Ishikawa (cell line): Measurements from ENCODE around the gene ASPRV1.
A peak's percentile ranks its signal among the peaks of the same experiment; 100 is the strongest.

Experiments
- CEBPB ChIP-seq: IDR thresholded peaks from 2 replicates; pipeline ENCODE4 v1.6.1; 2012
- CREB1 ChIP-seq: IDR thresholded peaks from 2 replicates; pipeline ENCODE4 v1.6.1; 2012; ENCODE audit warnings: low read depth
- EGR1 ChIP-seq: IDR thresholded peaks from 2 replicates; pipeline ENCODE4 v1.6.1; 2012
- EP300 ChIP-seq: IDR thresholded peaks from 2 replicates; pipeline ENCODE4 v1.6.1; 2012; ENCODE audit warnings: borderline replicate concordance
- FOXM1 ChIP-seq: IDR thresholded peaks from 2 replicates; pipeline ENCODE4 v1.6.1; 2012; ENCODE audit warnings: low read depth, borderline replicate concordance
- MAX ChIP-seq: IDR thresholded peaks from 2 replicates; pipeline ENCODE4 v1.6.1; 2012
- NFIC ChIP-seq: IDR thresholded peaks from 2 replicates; pipeline ENCODE4 v1.6.1; 2012
- RAD21 ChIP-seq: IDR thresholded peaks from 2 replicates; pipeline ENCODE4 v1.6.1; 2012; ENCODE audit warnings: low read depth
- REST ChIP-seq: IDR thresholded peaks from 2 replicates; pipeline ENCODE4 v1.6.1; 2012; ENCODE audit warnings: low read depth, mild to moderate bottlenecking
- TAF1 ChIP-seq: IDR thresholded peaks from 2 replicates; pipeline ENCODE4 v1.6.1; 2012; ENCODE audit warnings: low read depth, mild to moderate bottlenecking
- TCF12 ChIP-seq: IDR thresholded peaks from 2 replicates; pipeline ENCODE4 v1.6.1; 2012; ENCODE audit warnings: low read depth
- TEAD4 ChIP-seq: IDR thresholded peaks from 2 replicates; pipeline ENCODE4 v1.6.1; 2012
- USF1 ChIP-seq: IDR thresholded peaks from 2 replicates; pipeline ENCODE4 v1.6.1; 2012
- YY1 ChIP-seq: IDR thresholded peaks from 2 replicates; pipeline ENCODE4 v1.6.1; 2012; ENCODE audit warnings: low read depth
- ZBTB7A ChIP-seq: IDR thresholded peaks from 2 replicates; pipeline ENCODE4 v1.6.1; 2012; ENCODE audit warnings: low read depth

Gene ASPRV1

GRCh38 chr2:69993048-69993565 is 31.7 kb upstream of the ASPRV1 start:
- TF ChIP-seq MAX (no peak), EP300 (no peak), TAF1 (no peak), REST (no peak), RAD21 (no peak), USF1 (no peak), FOXM1 (no peak), YY1 (no peak), CREB1 (no peak)

- TF ChIP-seq TEAD4 (no peak), YY1 (no peak), TCF12 (no peak), CEBPB (no peak), MAX (no peak), FOXM1 (no peak), TAF1 (no peak), CREB1 (no peak), NFIC (no peak), RAD21 (no peak), EGR1 (no peak), REST (no peak), EP300 (no peak), ZBTB7A (no peak), USF1 (no peak)
These were observed 31.0 kb upstream of the ASPRV1 start for GRCh38 chr2:69992310-69993047.

GRCh38 chr2:69989441-69990105 is 28.1 kb upstream of the ASPRV1 start:
- TF ChIP-seq ZBTB7A = no peak

- TF ChIP-seq REST (no peak), TEAD4 (no peak), NFIC (peak; percentile 18; the same call in 1 of the 2 replicates), ZBTB7A (no peak)
These were observed 27.6 kb upstream of the ASPRV1 start for GRCh38 chr2:69989009-69989408.

- TF ChIP-seq REST (no peak), CEBPB (no peak), TAF1 (no peak), USF1 (no peak), MAX (no peak), EGR1 (no peak), FOXM1 (no peak), TEAD4 (no peak), TCF12 (no peak), RAD21 (no peak), EP300 (no peak)
These were observed 26.7 kb upstream of the ASPRV1 start for GRCh38 chr2:69988086-69988635.
